GM23338 (cell line): ENCODE measurements around the gene DLX4. TPM values are rescaled to one million over a fixed set of nuclear protein-coding genes. Genes with fewer than 3 reads are reported as not detected.

Experiments used
- ATAC-seq: fragments of 200-7000 bp; cut with Tn5 transposase; 3 replicates; pipeline ENCODE4 v1.9.1; 2020
- DNase-seq: peaks from one replicate; pipeline ENCODE4 v3.0.0-alpha.2; 2015; ENCODE audit warnings: low spot score
- H2AFZ ChIP-seq: fragments of 200-600 bp; sonication (generic); 2 replicates; pipeline ENCODE4 v1.8.0; 2016; ENCODE audit warnings: antibody characterized with exemption, mild to moderate bottlenecking, moderate library complexity
- H3F3A ChIP-seq: fragments of 200-600 bp; sonication (generic); replicated peaks from 2 replicates; pipeline ENCODE4 v1.8.0; 2017; ENCODE audit warnings: antibody characterized with exemption, mixed run types, low read depth
- H3K27ac ChIP-seq: fragments of 200-600 bp; sonication (generic); 2 replicates; pipeline ENCODE4 v1.6.1; 2016; ENCODE audit warnings: low read depth
- H3K27me3 ChIP-seq: fragments of 200-600 bp; sonication (generic); 2 replicates; pipeline ENCODE4 v1.8.0; 2016; ENCODE audit warnings: mild to moderate bottlenecking, mixed run types, moderate library complexity; ENCODE audit not compliant: insufficient read depth
- H3K36me3 ChIP-seq: fragments of 200-600 bp; sonication (generic); 2 replicates; pipeline ENCODE4 v1.8.0; 2016; ENCODE audit warnings: mild to moderate bottlenecking; ENCODE audit not compliant: insufficient read depth
- H3K4me1 ChIP-seq: fragments of 200-600 bp; sonication (generic); 2 replicates; pipeline ENCODE4 v1.8.0; 2016; ENCODE audit warnings: mild to moderate bottlenecking, moderate library complexity; ENCODE audit not compliant: insufficient read depth
- H3K4me2 ChIP-seq: fragments of 200-600 bp; sonication (generic); 2 replicates; pipeline ENCODE4 v1.7.1; 2017; ENCODE audit warnings: mixed run types
- H3K4me3 ChIP-seq: fragments of 200-600 bp; sonication (generic); 2 replicates; pipeline ENCODE4 v1.6.1; 2016; ENCODE audit warnings: mixed run types
- H3K79me2 ChIP-seq: fragments of 200-600 bp; sonication (generic); replicated peaks from 2 replicates; pipeline ENCODE4 v1.8.0; 2017; ENCODE audit warnings: mild to moderate bottlenecking; ENCODE audit not compliant: insufficient read depth
- H3K9me2 ChIP-seq: fragments of 200-600 bp; sonication (generic); 2 replicates; pipeline ENCODE4 v1.8.0; 2017; ENCODE audit not compliant: insufficient read depth
- H4K20me1 ChIP-seq: fragments of 200-600 bp; sonication (generic); replicated peaks from 2 replicates; pipeline ENCODE4 v1.8.0; 2017; ENCODE audit warnings: mild to moderate bottlenecking; ENCODE audit not compliant: insufficient read depth
- H3K27ac Mint-ChIP-seq: 2 replicates; pipeline ENCODE4 v1.8.0; 2020; ENCODE audit warnings: inconsistent platforms, mild to moderate bottlenecking, moderate library complexity, mixed read lengths
- H3K27me3 Mint-ChIP-seq: 3 replicates; pipeline ENCODE4 v1.8.0; 2022; ENCODE audit warnings: low read depth, mild to moderate bottlenecking, moderate library complexity, mixed read lengths, inconsistent platforms; ENCODE audit not compliant: insufficient read depth, poor library complexity
- H3K36me3 Mint-ChIP-seq: 3 replicates; pipeline ENCODE4 v1.8.0; 2021; ENCODE audit warnings: low read depth, mild to moderate bottlenecking, inconsistent platforms, moderate library complexity, mixed read lengths
- H3K4me1 Mint-ChIP-seq: 3 replicates; pipeline ENCODE4 v1.8.0; 2020; ENCODE audit warnings: mild to moderate bottlenecking, inconsistent platforms, mixed read lengths
- H3K4me3 Mint-ChIP-seq: 3 replicates; pipeline ENCODE4 v1.8.0; 2021; ENCODE audit warnings: moderate library complexity, mild to moderate bottlenecking, inconsistent platforms, mixed read lengths
- H3K9me3 Mint-ChIP-seq: 3 replicates; pipeline ENCODE4 v1.8.0; 2020; ENCODE audit warnings: moderate library complexity, mild to moderate bottlenecking, inconsistent platforms, mixed read lengths
- EZH2 ChIP-seq: fragments of 200-600 bp; sonication (generic); IDR thresholded peaks from one replicate; pipeline ENCODE4 v1.8.0; 2017; ENCODE audit warnings: antibody characterized with exemption, mild to moderate bottlenecking, low read depth; ENCODE audit not compliant: unreplicated experiment
- EZH2phosphoT487 ChIP-seq: fragments of 200-600 bp; sonication (generic); IDR thresholded peaks from one replicate; pipeline ENCODE4 v1.8.1; 2018; ENCODE audit warnings: antibody characterized with exemption; ENCODE audit not compliant: unreplicated experiment
- NANOG ChIP-seq: IDR thresholded peaks from 2 replicates; pipeline ENCODE4 v1.6.1; 2016; ENCODE audit warnings: antibody characterized with exemption, borderline replicate concordance
- STAT1 ChIP-seq: IDR thresholded peaks from one replicate; pipeline ENCODE4 v1.6.1; 2016; ENCODE audit warnings: antibody characterized with exemption; ENCODE audit not compliant: unreplicated experiment
- ZNF114 ChIP-seq: fragments of 250-450 bp; sonication (Bioruptor Pico); IDR thresholded peaks from 2 replicates; pipeline ENCODE4 v1.5.0; 2020; ENCODE audit warnings: mild to moderate bottlenecking, moderate library complexity
- polyA plus RNA-seq: library from polyadenylated mRNA; unstranded; fragments of >200 nt; fragmentation: Nextera tagmentation; extraction: Ambion mirVana; gene quantifications from 2 replicates; pipeline ENCODE4 v1.2.1, GENCODE V29; 2016
- total RNA-seq: library from RNA; depleted of rRNA; stranded (reverse); fragments of >200 nt; shearing (Covaris generic); gene quantifications from 2 replicates; pipeline ENCODE4 v1.2.3, GENCODE V29; 2014
- TF ChIP-seq, protein P1 (sequence below): IDR thresholded peaks from 2 replicates; pipeline ENCODE4 v1.6.1; 2016; ENCODE audit warnings: antibody characterized with exemption
- TF ChIP-seq, protein P2 (sequence below), 2 experiments: fragments of 200-600 bp in 1 of 2; sonication (generic) in 1 of 2; conservative IDR thresholded peaks; 2 replicates each; pipeline versions ENCODE4 v1.5.1 to v1.6.1; 2016 to 2017; ENCODE audit warnings: antibody characterized with exemption in 2 of 2, low read depth in 2 of 2, mild to moderate bottlenecking in 2 of 2, moderate library complexity in 1 of 2
- TF ChIP-seq, protein P3 (sequence below): IDR thresholded peaks from one replicate; pipeline ENCODE4 v1.6.1; 2018; ENCODE audit warnings: antibody characterized with exemption; ENCODE audit not compliant: unreplicated experiment

The DLX4 gene
- total and polyA plus RNA-seq, 2 experiments from 2014 or later: 0.10 to 0.79 TPM

DNA sequence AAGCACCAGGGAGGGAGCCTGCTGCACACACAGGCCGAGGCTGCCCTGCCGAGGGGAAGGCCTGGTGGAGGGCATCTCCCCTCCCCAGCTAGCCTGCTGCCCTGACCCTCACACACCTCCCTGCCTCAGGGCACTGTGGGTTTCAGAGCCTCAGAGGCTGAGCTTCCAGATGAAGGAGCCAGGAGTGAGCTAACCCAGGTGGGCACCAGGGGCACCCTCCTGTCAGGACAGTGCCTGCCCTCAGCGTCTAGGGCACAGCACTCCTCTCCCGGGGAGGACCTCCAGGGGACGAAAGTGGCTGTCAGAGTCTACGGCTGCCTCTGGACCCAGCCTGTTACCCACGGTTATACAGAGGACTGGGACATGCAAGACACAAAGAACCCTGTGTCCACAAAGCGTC, 22.8 kb upstream of the DLX4 start:
- Histone ChIP-seq H3K4me2 (no peak overlapping the region), H3F3A (no peaks in the 10 kb centered on the region), H2AFZ (no peak overlapping the region), H3K9me2 (no peaks in the 10 kb centered on the region), H3K27me3 (no peaks in the 10 kb centered on the region; the same call in 1 of the 2 replicates), H3K79me2 (no peaks in the 10 kb centered on the region), H3K4me3 (no peak overlapping the region), H4K20me1 (no peaks in the 10 kb centered on the region), H3K4me1 (no peaks in the 10 kb centered on the region), H3K36me3 (no peaks in the 10 kb centered on the region), H3K27ac (no peak overlapping the region)
- Mint-ChIP-seq H3K4me3 (no peak overlapping the region), H3K4me1 (peaks cover 8% of the 10 kb centered on the region; the same call in 2 of the 3 replicates), H3K36me3 (no peaks in the 10 kb centered on the region), H3K27ac (no peak overlapping the region), H3K27me3 (peaks cover 15% of the 10 kb centered on the region), H3K9me3 (no peaks in the 10 kb centered on the region)
- DNase-seq: no peak
- no peak for ATAC-seq
- no peak for TF ChIP-seq NANOG

DNA sequence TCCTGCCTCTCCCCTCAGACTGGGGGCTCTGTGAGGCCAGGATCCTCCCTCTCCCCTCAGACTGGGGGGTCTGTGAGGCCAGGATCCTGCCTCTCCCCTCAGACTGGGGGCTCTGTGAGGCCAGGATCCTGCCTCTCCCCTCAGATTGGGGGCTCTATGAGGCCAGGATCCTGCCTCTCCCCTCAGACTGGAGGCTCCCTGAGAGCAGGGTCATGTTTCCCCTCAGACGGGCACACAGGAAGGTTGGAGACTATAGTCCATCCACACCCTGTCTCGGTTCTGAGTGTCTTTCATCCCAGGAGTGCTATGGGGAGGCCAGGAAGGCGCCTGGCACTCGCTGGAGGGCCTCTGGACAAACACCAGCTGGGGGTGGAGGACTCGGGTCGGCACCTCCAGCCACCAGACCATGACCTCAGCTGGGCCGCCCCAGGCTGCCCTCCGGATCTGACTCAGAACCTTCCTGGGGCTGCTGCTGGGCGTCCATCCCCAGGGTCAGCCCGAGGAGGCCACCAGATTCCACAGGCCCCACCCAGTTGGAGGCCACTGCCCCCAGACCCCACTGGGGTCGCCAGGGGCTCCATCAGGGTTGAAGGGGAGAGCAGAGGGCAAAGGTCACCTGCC, 21.9 kb upstream of the DLX4 start:
- H3K27ac Mint-ChIP-seq: no peak overlapping the region
- H4K20me1 ChIP-seq: no peaks in the 10 kb centered on the region
- no peaks in the 10 kb centered on the region for H3K79me2 ChIP-seq
- H3K4me1 Mint-ChIP-seq: peaks cover 8% of the 10 kb centered on the region; the same call in 2 of the 3 replicates
- H3K9me3 Mint-ChIP-seq: no peaks in the 10 kb centered on the region
- H3K27me3 ChIP-seq: no peaks in the 10 kb centered on the region; the same call in 1 of the 2 replicates
- no peaks in the 10 kb centered on the region for H3K36me3 Mint-ChIP-seq
- no peak overlapping the region for H2AFZ ChIP-seq
- H3K4me3 Mint-ChIP-seq: no peak overlapping the region
- no peak overlapping the region for H3K4me2 ChIP-seq
- no peak for ATAC-seq
- no peaks in the 10 kb centered on the region for H3K9me2 ChIP-seq
- H3F3A ChIP-seq: no peaks in the 10 kb centered on the region
- no peak overlapping the region for H3K27ac ChIP-seq
- peaks cover 19% of the 10 kb centered on the region for H3K27me3 Mint-ChIP-seq
- no peak for TF ChIP-seq NANOG
- TF ChIP-seq, protein P1, sequence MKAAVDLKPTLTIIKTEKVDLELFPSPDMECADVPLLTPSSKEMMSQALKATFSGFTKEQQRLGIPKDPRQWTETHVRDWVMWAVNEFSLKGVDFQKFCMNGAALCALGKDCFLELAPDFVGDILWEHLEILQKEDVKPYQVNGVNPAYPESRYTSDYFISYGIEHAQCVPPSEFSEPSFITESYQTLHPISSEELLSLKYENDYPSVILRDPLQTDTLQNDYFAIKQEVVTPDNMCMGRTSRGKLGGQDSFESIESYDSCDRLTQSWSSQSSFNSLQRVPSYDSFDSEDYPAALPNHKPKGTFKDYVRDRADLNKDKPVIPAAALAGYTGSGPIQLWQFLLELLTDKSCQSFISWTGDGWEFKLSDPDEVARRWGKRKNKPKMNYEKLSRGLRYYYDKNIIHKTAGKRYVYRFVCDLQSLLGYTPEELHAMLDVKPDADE: no peak
- no peaks in the 10 kb centered on the region for H3K36me3 ChIP-seq
- no peak overlapping the region for H3K4me3 ChIP-seq
- no peaks in the 10 kb centered on the region for H3K4me1 ChIP-seq
- DNase-seq: no peak

DNA sequence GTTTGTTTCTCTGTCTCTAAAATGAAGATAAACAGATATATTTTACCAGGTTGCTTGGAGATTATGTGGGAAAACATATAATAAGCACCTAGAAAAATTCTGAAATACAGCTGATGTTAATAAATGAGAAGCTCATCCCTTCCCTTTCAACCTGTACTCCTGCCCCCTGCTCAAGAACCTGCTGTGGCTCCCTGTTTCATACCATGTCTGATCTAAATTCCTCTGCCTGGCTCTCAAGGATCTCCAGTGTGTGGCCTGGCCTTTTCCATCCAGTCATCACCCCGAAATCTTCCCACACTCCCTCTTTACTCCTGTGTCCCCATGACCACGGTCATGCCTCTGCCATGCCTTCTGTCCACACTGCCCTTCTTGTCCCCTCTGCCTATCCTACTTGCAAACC, 19.4 kb upstream of the DLX4 start:
- no peak overlapping the region for H2AFZ ChIP-seq
- H4K20me1 ChIP-seq: no peaks in the 10 kb centered on the region
- H3K9me2 ChIP-seq: no peaks in the 10 kb centered on the region
- no peak for DNase-seq
- no peak overlapping the region for H3K27ac ChIP-seq
- Mint-ChIP-seq H3K9me3 (no peaks in the 10 kb centered on the region), H3K27me3 (peaks cover 19% of the 10 kb centered on the region), H3K27ac (no peak overlapping the region), H3K4me3 (no peak overlapping the region), H3K4me1 (peaks cover 15% of the 10 kb centered on the region; the same call in 2 of the 3 replicates), H3K36me3 (no peaks in the 10 kb centered on the region)
- no peaks in the 10 kb centered on the region for H3K79me2 ChIP-seq
- no peak for ATAC-seq
- H3K4me2 ChIP-seq: no peak overlapping the region
- H3K4me3 ChIP-seq: no peak overlapping the region
- H3F3A ChIP-seq: no peaks in the 10 kb centered on the region
- no peaks in the 10 kb centered on the region for H3K36me3 ChIP-seq
- no peaks in the 10 kb centered on the region; the same call in 1 of the 2 replicates for H3K4me1 ChIP-seq
- no peaks in the 10 kb centered on the region; the same call in 1 of the 2 replicates for H3K27me3 ChIP-seq
- no peak for TF ChIP-seq NANOG
- no peak for TF ChIP-seq EZH2
- TF ChIP-seq, protein P2, sequence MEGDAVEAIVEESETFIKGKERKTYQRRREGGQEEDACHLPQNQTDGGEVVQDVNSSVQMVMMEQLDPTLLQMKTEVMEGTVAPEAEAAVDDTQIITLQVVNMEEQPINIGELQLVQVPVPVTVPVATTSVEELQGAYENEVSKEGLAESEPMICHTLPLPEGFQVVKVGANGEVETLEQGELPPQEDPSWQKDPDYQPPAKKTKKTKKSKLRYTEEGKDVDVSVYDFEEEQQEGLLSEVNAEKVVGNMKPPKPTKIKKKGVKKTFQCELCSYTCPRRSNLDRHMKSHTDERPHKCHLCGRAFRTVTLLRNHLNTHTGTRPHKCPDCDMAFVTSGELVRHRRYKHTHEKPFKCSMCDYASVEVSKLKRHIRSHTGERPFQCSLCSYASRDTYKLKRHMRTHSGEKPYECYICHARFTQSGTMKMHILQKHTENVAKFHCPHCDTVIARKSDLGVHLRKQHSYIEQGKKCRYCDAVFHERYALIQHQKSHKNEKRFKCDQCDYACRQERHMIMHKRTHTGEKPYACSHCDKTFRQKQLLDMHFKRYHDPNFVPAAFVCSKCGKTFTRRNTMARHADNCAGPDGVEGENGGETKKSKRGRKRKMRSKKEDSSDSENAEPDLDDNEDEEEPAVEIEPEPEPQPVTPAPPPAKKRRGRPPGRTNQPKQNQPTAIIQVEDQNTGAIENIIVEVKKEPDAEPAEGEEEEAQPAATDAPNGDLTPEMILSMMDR (conservative IDR thresholded peaks at IDR 0.05; ENCODE audit: low read depth in 2 of 2): no peak
- TF ChIP-seq, protein P1: no peak
- TF ChIP-seq ZNF114 (CRISPR knock-in tag): no peak
- TF ChIP-seq, protein P3, sequence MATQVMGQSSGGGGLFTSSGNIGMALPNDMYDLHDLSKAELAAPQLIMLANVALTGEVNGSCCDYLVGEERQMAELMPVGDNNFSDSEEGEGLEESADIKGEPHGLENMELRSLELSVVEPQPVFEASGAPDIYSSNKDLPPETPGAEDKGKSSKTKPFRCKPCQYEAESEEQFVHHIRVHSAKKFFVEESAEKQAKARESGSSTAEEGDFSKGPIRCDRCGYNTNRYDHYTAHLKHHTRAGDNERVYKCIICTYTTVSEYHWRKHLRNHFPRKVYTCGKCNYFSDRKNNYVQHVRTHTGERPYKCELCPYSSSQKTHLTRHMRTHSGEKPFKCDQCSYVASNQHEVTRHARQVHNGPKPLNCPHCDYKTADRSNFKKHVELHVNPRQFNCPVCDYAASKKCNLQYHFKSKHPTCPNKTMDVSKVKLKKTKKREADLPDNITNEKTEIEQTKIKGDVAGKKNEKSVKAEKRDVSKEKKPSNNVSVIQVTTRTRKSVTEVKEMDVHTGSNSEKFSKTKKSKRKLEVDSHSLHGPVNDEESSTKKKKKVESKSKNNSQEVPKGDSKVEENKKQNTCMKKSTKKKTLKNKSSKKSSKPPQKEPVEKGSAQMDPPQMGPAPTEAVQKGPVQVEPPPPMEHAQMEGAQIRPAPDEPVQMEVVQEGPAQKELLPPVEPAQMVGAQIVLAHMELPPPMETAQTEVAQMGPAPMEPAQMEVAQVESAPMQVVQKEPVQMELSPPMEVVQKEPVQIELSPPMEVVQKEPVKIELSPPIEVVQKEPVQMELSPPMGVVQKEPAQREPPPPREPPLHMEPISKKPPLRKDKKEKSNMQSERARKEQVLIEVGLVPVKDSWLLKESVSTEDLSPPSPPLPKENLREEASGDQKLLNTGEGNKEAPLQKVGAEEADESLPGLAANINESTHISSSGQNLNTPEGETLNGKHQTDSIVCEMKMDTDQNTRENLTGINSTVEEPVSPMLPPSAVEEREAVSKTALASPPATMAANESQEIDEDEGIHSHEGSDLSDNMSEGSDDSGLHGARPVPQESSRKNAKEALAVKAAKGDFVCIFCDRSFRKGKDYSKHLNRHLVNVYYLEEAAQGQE: no peak
- TF ChIP-seq STAT1: no peak
- TF ChIP-seq EZH2phosphoT487: no peak
